ENCODE data around the gene JAKMIP1. TPM values are rescaled to one million over a fixed set of nuclear protein-coding genes. Genes with fewer than 3 reads are reported as not detected.

The JAKMIP1 gene
- total RNA-seq, 1 experiment from 2014 or later: not detected

- Histone ChIP-seq H3K9me3 (ENCODE audit: control insufficient read depth in 1 of 2, insufficient read depth in 1 of 2, low read depth in 1 of 2, low read length in 2 of 2) (no peaks in the 10 kb centered on the region), H2AFZ (ENCODE audit: low read depth, low read length, poor library complexity, severe bottlenecking) (no peak overlapping the region), H3K27ac (ENCODE audit: low read depth, low read length) (no peak overlapping the region), H3K4me3 (replicated peaks in 1 of 2; ENCODE audit: low read depth in 1 of 2, low read length in 2 of 2) (no peak overlapping the region), H3K9ac (ENCODE audit: low read length) (no peak overlapping the region), H3K4me1 (ENCODE audit: control insufficient read depth in 1 of 2, insufficient read depth in 2 of 2, low read length in 2 of 2) (no peaks in the 10 kb centered on the region), H3K36me3 (ENCODE audit: control insufficient read depth in 1 of 2, insufficient read depth in 2 of 2, low read length in 2 of 2) (no peaks in the 10 kb centered on the region), H4K20me1 (ENCODE audit: insufficient read depth) (no peaks in the 10 kb centered on the region), H3K9me2 (ENCODE audit: insufficient read depth) (no peaks in the 10 kb centered on the region), H3K79me2 (ENCODE audit: insufficient read depth, low read length) (no peaks in the 10 kb centered on the region), H3K4me2 (ENCODE audit: low read length) (no peak overlapping the region), H3K27me3 (ENCODE audit: insufficient read depth, low read length) (no peaks in the 10 kb centered on the region)
- DNase-seq (ENCODE audit: low read depth, low spot score) (no peak), ATAC-seq (no peak)
- ChIA-PET RAD21 (ENCODE audit: low non-redundant PET in 1 of 2, low total read pairs in 2 of 2, uncharacterized antibody in 2 of 2, unreplicated experiment in 2 of 2) (no interaction called here), CTCF (no interaction called here), POLR2A (no interaction called here)
- BruUV-seq (replicated peaks): no TSS peak
- no peak for TF ChIP-seq CEBPB (IDR thresholded peaks at IDR 0.05; ENCODE audit: low read depth)
- TF ChIP-seq POLR2AphosphoS5 (IDR thresholded peaks at IDR 0.05; ENCODE audit: low read depth, low read length): no peak
- no peak for TF ChIP-seq FOSL1 (IDR thresholded peaks at IDR 0.05; ENCODE audit: low read depth)
- no peak for TF ChIP-seq ZNF274 (IDR thresholded peaks at IDR 0.05; ENCODE audit: low read depth, low read length)
- no peak for TF ChIP-seq ZBTB33 (IDR thresholded peaks at IDR 0.05; ENCODE audit: extremely low read depth, insufficient replicate concordance, low read length)
- no peak for TF ChIP-seq RAD21 (IDR thresholded peaks at IDR 0.05; ENCODE audit: low read depth)
- no peak for TF ChIP-seq SRF (IDR thresholded peaks at IDR 0.05; ENCODE audit: low read depth)
- TF ChIP-seq ATF3 (IDR thresholded peaks at IDR 0.05): no peak
- no peak for TF ChIP-seq CTCF (IDR thresholded peaks at IDR 0.05 in 2 of 3, conservative IDR thresholded peaks at IDR 0.05 in 1 of 3; ENCODE audit: borderline replicate concordance in 1 of 3, insufficient read depth in 1 of 3, low read depth in 2 of 3, low read length in 2 of 3)
- TF ChIP-seq ZFX (IDR thresholded peaks at IDR 0.05): no peak
- TF ChIP-seq SP1 (IDR thresholded peaks at IDR 0.05; ENCODE audit: low read depth): no peak
- TF ChIP-seq JUND (IDR thresholded peaks at IDR 0.05): no peak
- TF ChIP-seq CBX3 (IDR thresholded peaks at IDR 0.05; ENCODE audit: low read depth): no peak
- TF ChIP-seq REST (IDR thresholded peaks at IDR 0.05; ENCODE audit: low read depth): no peak
- TF ChIP-seq SIN3A (IDR thresholded peaks at IDR 0.05; ENCODE audit: low read depth): no peak
- no peak for TF ChIP-seq TCF7L2 (IDR thresholded peaks at IDR 0.05; ENCODE audit: borderline replicate concordance, extremely low read depth, insufficient read depth, insufficient read length)
- TF ChIP-seq EZH2phosphoT487 (IDR thresholded peaks at IDR 0.05; ENCODE audit: borderline replicate concordance): no peak
- no peak for TF ChIP-seq POLR2A (IDR thresholded peaks at IDR 0.05; ENCODE audit: borderline replicate concordance, extremely low read depth, insufficient read depth, insufficient read length)
- no peak for TF ChIP-seq EZH2 (IDR thresholded peaks at IDR 0.05)
- TF ChIP-seq EGR1 (IDR thresholded peaks at IDR 0.05; ENCODE audit: low read depth): no peak
- intact Hi-C loops (cut with micrococcal nuclease): no loop called here
Observed at GRCh38 chr4:6029254-6029653, 171.1 kb downstream of the JAKMIP1 start.
